GM12878 (cell line): ENCODE measurements around the gene NUDT9. TPM values are rescaled to one million over a fixed set of nuclear protein-coding genes. Genes with fewer than 3 reads are reported as not detected.

Experiments
- BACH1 ChIP-seq: fragments of 450-650 bp; IDR thresholded peaks from 2 replicates; pipeline ENCODE4 v1.6.1; 2017; ENCODE audit warnings: mild to moderate bottlenecking, borderline replicate concordance
- NR2F1 ChIP-seq: fragments of 450-650 bp; conservative IDR thresholded peaks from 2 replicates; pipeline ENCODE4 v1.6.1; 2017; ENCODE audit warnings: mild to moderate bottlenecking
- polyA plus RNA-seq, 11 experiments: library from polyadenylated mRNA; depleted of rRNA in 4 of 11; unstranded in 6 of 11; stranded (reverse) in 5 of 11; fragments of >200 nt; fragmentation: Nextera tagmentation in 4 of 11; fragmentation: Illumina TruSeq in 1 of 11; extraction: Ambion mirVana in 4 of 11; extraction: Trizol in 1 of 11; gene quantifications; 1 replicate in 1 of 11; 2 replicates in 10 of 11; pipeline versions ENCODE4 v1.2.1 to v1.2.3, GENCODE V29; 2011 to 2016; ENCODE audit warnings: inconsistent platforms in 2 of 11, missing spikeins in 2 of 11, low read depth in 1 of 11
- total RNA-seq, 4 experiments: library from RNA; depleted of rRNA in 3 of 4; stranded (reverse); fragments of >200 nt in 3 of 4; fragmentation: Illumina TruSeq in 1 of 4; extraction: Trizol in 1 of 4; gene quantifications; 2 replicates each; pipeline versions ENCODE4 v1.2.1 to v1.2.3, GENCODE V29; 2013 to 2021
- TF ChIP-seq, protein P1 (sequence below): fragments of 450-650 bp; IDR thresholded peaks from 2 replicates; pipeline ENCODE4 v1.6.1; 2017; ENCODE audit warnings: mild to moderate bottlenecking, moderate library complexity
- TF ChIP-seq, protein P2 (sequence below): fragments of 450-650 bp; IDR thresholded peaks from 2 replicates; pipeline ENCODE4 v1.6.1; 2016; ENCODE audit warnings: mild to moderate bottlenecking
- TF ChIP-seq, protein P3 (sequence below): IDR thresholded peaks from 2 replicates; pipeline ENCODE4 v1.6.1; 2011; ENCODE audit warnings: low read depth, low read length, improper control_type of control experiment, borderline replicate concordance

Gene NUDT9
- total and polyA plus RNA-seq, 10 of the 15 experiments (the other 5 are each of a cell fraction or from before 2014, with no cell fraction given), result 8.4 to 28.3 (median 14.6) TPM

DNA sequence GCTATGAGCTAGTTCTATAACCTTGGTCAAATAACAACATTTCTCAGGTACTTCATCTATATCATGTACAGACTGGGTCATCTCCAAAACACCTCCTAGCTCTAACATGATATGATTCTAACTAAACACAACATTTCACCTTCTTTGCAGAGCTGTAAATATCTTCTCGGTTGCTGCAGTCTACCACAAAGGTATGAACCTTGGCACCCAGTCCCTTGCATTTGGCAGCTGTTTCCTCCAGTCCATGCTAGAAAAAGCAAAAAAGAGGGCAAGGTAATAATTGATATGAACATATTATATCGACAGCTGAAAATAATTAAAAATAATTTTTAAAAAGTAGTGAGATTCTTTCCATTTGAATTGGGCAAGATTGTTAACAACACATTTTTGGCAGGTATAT, 40.3 kb upstream of the NUDT9 start (continued):
- TF ChIP-seq, protein P1, sequence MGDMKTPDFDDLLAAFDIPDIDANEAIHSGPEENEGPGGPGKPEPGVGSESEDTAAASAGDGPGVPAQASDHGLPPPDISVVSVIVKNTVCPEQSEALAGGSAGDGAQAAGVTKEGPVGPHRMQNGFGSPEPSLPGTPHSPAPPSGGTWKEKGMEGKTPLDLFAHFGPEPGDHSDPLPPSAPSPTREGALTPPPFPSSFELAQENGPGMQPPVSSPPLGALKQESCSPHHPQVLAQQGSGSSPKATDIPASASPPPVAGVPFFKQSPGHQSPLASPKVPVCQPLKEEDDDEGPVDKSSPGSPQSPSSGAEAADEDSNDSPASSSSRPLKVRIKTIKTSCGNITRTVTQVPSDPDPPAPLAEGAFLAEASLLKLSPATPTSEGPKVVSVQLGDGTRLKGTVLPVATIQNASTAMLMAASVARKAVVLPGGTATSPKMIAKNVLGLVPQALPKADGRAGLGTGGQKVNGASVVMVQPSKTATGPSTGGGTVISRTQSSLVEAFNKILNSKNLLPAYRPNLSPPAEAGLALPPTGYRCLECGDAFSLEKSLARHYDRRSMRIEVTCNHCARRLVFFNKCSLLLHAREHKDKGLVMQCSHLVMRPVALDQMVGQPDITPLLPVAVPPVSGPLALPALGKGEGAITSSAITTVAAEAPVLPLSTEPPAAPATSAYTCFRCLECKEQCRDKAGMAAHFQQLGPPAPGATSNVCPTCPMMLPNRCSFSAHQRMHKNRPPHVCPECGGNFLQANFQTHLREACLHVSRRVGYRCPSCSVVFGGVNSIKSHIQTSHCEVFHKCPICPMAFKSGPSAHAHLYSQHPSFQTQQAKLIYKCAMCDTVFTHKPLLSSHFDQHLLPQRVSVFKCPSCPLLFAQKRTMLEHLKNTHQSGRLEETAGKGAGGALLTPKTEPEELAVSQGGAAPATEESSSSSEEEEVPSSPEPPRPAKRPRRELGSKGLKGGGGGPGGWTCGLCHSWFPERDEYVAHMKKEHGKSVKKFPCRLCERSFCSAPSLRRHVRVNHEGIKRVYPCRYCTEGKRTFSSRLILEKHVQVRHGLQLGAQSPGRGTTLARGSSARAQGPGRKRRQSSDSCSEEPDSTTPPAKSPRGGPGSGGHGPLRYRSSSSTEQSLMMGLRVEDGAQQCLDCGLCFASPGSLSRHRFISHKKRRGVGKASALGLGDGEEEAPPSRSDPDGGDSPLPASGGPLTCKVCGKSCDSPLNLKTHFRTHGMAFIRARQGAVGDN, result no peak
- no peak for TF ChIP-seq NR2F1
- no peak for TF ChIP-seq BACH1
- TF ChIP-seq, protein P2, sequence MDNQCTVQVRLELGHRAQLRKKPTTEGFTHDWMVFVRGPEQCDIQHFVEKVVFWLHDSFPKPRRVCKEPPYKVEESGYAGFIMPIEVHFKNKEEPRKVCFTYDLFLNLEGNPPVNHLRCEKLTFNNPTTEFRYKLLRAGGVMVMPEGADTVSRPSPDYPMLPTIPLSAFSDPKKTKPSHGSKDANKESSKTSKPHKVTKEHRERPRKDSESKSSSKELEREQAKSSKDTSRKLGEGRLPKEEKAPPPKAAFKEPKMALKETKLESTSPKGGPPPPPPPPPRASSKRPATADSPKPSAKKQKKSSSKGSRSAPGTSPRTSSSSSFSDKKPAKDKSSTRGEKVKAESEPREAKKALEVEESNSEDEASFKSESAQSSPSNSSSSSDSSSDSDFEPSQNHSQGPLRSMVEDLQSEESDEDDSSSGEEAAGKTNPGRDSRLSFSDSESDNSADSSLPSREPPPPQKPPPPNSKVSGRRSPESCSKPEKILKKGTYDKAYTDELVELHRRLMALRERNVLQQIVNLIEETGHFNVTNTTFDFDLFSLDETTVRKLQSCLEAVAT, result no peak
- TF ChIP-seq, protein P3, sequence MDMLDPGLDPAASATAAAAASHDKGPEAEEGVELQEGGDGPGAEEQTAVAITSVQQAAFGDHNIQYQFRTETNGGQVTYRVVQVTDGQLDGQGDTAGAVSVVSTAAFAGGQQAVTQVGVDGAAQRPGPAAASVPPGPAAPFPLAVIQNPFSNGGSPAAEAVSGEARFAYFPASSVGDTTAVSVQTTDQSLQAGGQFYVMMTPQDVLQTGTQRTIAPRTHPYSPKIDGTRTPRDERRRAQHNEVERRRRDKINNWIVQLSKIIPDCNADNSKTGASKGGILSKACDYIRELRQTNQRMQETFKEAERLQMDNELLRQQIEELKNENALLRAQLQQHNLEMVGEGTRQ, result no peak
